ENCODE results near the gene COX6A2. TPM values are rescaled to one million over a fixed set of nuclear protein-coding genes. Genes with fewer than 3 reads are reported as not detected.

The COX6A2 gene
- total and polyA plus RNA-seq, 4 donors, result 0.84 to 36.7 (median 8.0) TPM; not detected in 1

GRCh38 chr16:31416371-31416770 lies 11.8 kb downstream of the COX6A2 start:
- Histone ChIP-seq H3K9ac (ENCODE audit: low read depth in 1 of 2, low read length in 2 of 2) (no peak overlapping the region), H3K36me3 (ENCODE audit: control insufficient read depth in 4 of 4, insufficient read depth in 3 of 4, low read depth in 1 of 4, low read length in 3 of 4) (no peaks in the 10 kb centered on the region), H3K27ac (ENCODE audit: low read depth in 1 of 2, low read length in 2 of 2) (no peak overlapping the region), H3K27me3 (ENCODE audit: control insufficient read depth in 4 of 4, insufficient read depth in 4 of 4, low read length in 3 of 4) (no peaks in the 10 kb centered on the region), H3K4me3 (ENCODE audit: low read depth in 1 of 3, low read length in 3 of 3) (no peak overlapping the region), H3K9me3 (ENCODE audit: control insufficient read depth in 4 of 4, low read length in 3 of 4) (peaks cover 0 to 1% (median 0%) of the 10 kb centered on the region in 4 donors), H3K4me1 (ENCODE audit: control insufficient read depth in 4 of 4, insufficient read depth in 4 of 4, low read length in 3 of 4) (no peaks in the 10 kb centered on the region)
- WGBS, result 75% methylated on average over 11 of the region's 11 CpGs
- no peak for DNase-seq (ENCODE audit: low spot score)
- TF ChIP-seq TAF1 (conservative IDR thresholded peaks at IDR 0.05), result no peak
- TF ChIP-seq MAX (IDR thresholded peaks at IDR 0.05), result no peak
- no peak for TF ChIP-seq HNF4G (IDR thresholded peaks at IDR 0.05)
- TF ChIP-seq GABPA (IDR thresholded peaks at IDR 0.05 in 1 of 2, conservative IDR thresholded peaks at IDR 0.05 in 1 of 2), result no peak
- TF ChIP-seq, protein P1, sequence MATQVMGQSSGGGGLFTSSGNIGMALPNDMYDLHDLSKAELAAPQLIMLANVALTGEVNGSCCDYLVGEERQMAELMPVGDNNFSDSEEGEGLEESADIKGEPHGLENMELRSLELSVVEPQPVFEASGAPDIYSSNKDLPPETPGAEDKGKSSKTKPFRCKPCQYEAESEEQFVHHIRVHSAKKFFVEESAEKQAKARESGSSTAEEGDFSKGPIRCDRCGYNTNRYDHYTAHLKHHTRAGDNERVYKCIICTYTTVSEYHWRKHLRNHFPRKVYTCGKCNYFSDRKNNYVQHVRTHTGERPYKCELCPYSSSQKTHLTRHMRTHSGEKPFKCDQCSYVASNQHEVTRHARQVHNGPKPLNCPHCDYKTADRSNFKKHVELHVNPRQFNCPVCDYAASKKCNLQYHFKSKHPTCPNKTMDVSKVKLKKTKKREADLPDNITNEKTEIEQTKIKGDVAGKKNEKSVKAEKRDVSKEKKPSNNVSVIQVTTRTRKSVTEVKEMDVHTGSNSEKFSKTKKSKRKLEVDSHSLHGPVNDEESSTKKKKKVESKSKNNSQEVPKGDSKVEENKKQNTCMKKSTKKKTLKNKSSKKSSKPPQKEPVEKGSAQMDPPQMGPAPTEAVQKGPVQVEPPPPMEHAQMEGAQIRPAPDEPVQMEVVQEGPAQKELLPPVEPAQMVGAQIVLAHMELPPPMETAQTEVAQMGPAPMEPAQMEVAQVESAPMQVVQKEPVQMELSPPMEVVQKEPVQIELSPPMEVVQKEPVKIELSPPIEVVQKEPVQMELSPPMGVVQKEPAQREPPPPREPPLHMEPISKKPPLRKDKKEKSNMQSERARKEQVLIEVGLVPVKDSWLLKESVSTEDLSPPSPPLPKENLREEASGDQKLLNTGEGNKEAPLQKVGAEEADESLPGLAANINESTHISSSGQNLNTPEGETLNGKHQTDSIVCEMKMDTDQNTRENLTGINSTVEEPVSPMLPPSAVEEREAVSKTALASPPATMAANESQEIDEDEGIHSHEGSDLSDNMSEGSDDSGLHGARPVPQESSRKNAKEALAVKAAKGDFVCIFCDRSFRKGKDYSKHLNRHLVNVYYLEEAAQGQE (IDR thresholded peaks at IDR 0.05), result no peak
- no peak for TF ChIP-seq RAD21 (IDR thresholded peaks at IDR 0.05)
- no peak for TF ChIP-seq JUND (IDR thresholded peaks at IDR 0.05)

- Histone ChIP-seq H3K4me1 (ENCODE audit: control insufficient read depth in 4 of 4, insufficient read depth in 4 of 4, low read length in 3 of 4) (no peaks in the 10 kb centered on the region), H3K4me3 (ENCODE audit: low read depth in 1 of 3, low read length in 3 of 3) (no peak overlapping the region), H3K9me3 (ENCODE audit: control insufficient read depth in 4 of 4, low read length in 3 of 4) (peaks cover 0 to 1% (median 0%) of the 10 kb centered on the region in 4 donors), H3K9ac (ENCODE audit: low read depth in 1 of 2, low read length in 2 of 2) (no peak overlapping the region), H3K27ac (ENCODE audit: low read depth in 1 of 2, low read length in 2 of 2) (no peak overlapping the region), H3K27me3 (ENCODE audit: control insufficient read depth in 4 of 4, insufficient read depth in 4 of 4, low read length in 3 of 4) (no peaks in the 10 kb centered on the region), H3K36me3 (ENCODE audit: control insufficient read depth in 4 of 4, insufficient read depth in 3 of 4, low read depth in 1 of 4, low read length in 3 of 4) (no peaks in the 10 kb centered on the region)
- WGBS, result 71% methylated on average over 4 of the region's 4 CpGs
- DNase-seq (ENCODE audit: low spot score), result no peak
- TF ChIP-seq, protein P1 (IDR thresholded peaks at IDR 0.05), result no peak
- TF ChIP-seq JUND (IDR thresholded peaks at IDR 0.05) (no peak), MAX (IDR thresholded peaks at IDR 0.05) (no peak), ATF3 (IDR thresholded peaks at IDR 0.05) (no peak), SP1 (IDR thresholded peaks at IDR 0.05) (no peak), EGR1 (IDR thresholded peaks at IDR 0.05; ENCODE audit: low read depth in 2 of 2) (no peak), RAD21 (IDR thresholded peaks at IDR 0.05) (no peak), GABPA (IDR thresholded peaks at IDR 0.05 in 1 of 2, conservative IDR thresholded peaks at IDR 0.05 in 1 of 2) (no peak), CTCF (IDR thresholded peaks at IDR 0.05; ENCODE audit: low read depth, low read length, missing input control) (no peak), HNF4A (conservative IDR thresholded peaks at IDR 0.05) (no peak), FOXA2 (IDR thresholded peaks at IDR 0.05) (no peak), TAF1 (conservative IDR thresholded peaks at IDR 0.05) (no peak), NR2F2 (IDR thresholded peaks at IDR 0.05) (no peak), ZBTB33 (IDR thresholded peaks at IDR 0.05) (no peak)
Measured at GRCh38 chr16:31414706-31415105, 13.5 kb downstream of the COX6A2 start.

Data from liver (tissue), 9 donors.